CD4-positive, alpha-beta T cell (primary cell): ENCODE measurements around the gene CD19. TPM values are rescaled to one million over a fixed set of nuclear protein-coding genes. Genes with fewer than 3 reads are reported as not detected.
"Not testable (repeated sequence)": the region's sequence is repeated elsewhere in the genome, so short reads cannot be mapped to it uniquely, and the experiment has no call there.

ENCODE experiments used
- ATAC-seq: fragments of 200-7000 bp; cut with Tn5 transposase; one replicate; pipeline ENCODE4 v1.10.0; 2022; ENCODE audit warnings: mild to moderate bottlenecking; ENCODE audit not compliant: poor library complexity
- CTCF ChIA-PET: fragments of 350-600 bp; sonication (Branson Sonifier 250); formaldehyde crosslinking; loops from one replicate; lab custom pipeline; 2021; ENCODE audit warnings: antibody characterized with exemption, inconsistent platforms; lab: Charles Lee
- POLR2A ChIA-PET: fragments of 350-600 bp; sonication (Branson Sonifier 250); formaldehyde crosslinking; loops from one replicate; lab custom pipeline; 2021; ENCODE audit warnings: antibody characterized with exemption, inconsistent platforms; lab: Charles Lee
- DNase-seq, 14 experiments: peaks; one replicate each; pipeline ENCODE4 v3.0.0-alpha.2; 2013 to 2020; ENCODE audit warnings: mixed read lengths in 2 of 14
- H3K27ac ChIP-seq, 2 donors: one replicate each; pipeline versions ENCODE4 v1.5.1 to v1.7.0; 2013; ENCODE audit warnings: low read length in 2 of 2, low read depth in 1 of 2, mild to moderate bottlenecking in 1 of 2
- H3K27me3 ChIP-seq, 2 experiments: 1 replicate in 1 of 2; 2 replicates in 1 of 2; pipeline versions ENCODE4 v1.6.1 to v1.7.0; 2013; ENCODE audit warnings: low read length in 2 of 2, control low read depth in 1 of 2, mild to moderate bottlenecking in 1 of 2, moderate library complexity in 1 of 2; ENCODE audit not compliant: insufficient read depth in 2 of 2, control insufficient read depth in 1 of 2
- H3K36me3 ChIP-seq: one replicate; pipeline ENCODE4 v1.6.1; 2013; ENCODE audit warnings: low read length, control low read depth; ENCODE audit not compliant: insufficient read depth
- H3K4me1 ChIP-seq: one replicate; pipeline ENCODE4 v1.6.1; 2013; ENCODE audit warnings: low read length, control low read depth; ENCODE audit not compliant: insufficient read depth
- H3K4me3 ChIP-seq: one replicate; pipeline ENCODE4 v1.5.1; 2013; ENCODE audit warnings: mild to moderate bottlenecking, low read length, moderate library complexity
- H3K9me3 ChIP-seq, 2 experiments: 1 replicate in 1 of 2; 2 replicates in 1 of 2; pipeline versions ENCODE4 v1.6.1 to v1.7.0; 2013; ENCODE audit warnings: low read length in 2 of 2, mild to moderate bottlenecking in 2 of 2, control low read depth in 1 of 2, moderate library complexity in 1 of 2; ENCODE audit not compliant: control insufficient read depth in 1 of 2, insufficient read depth in 1 of 2
- H3K27ac Mint-ChIP-seq: one replicate; pipeline ENCODE4 v1.8.0; 2020; ENCODE audit warnings: mixed read lengths
- H3K27me3 Mint-ChIP-seq: one replicate; pipeline ENCODE4 v1.8.0; 2021; ENCODE audit warnings: mixed read lengths
- H3K36me3 Mint-ChIP-seq: one replicate; pipeline ENCODE4 v1.8.0; 2021; ENCODE audit warnings: low read depth, mixed read lengths
- H3K4me1 Mint-ChIP-seq: one replicate; pipeline ENCODE4 v1.8.0; 2021; ENCODE audit warnings: low read depth, mixed read lengths
- H3K4me3 Mint-ChIP-seq: one replicate; pipeline ENCODE4 v1.8.0; 2020; ENCODE audit warnings: mild to moderate bottlenecking, mixed read lengths
- H3K9me3 Mint-ChIP-seq: one replicate; pipeline ENCODE4 v1.8.0; 2020; ENCODE audit warnings: mixed read lengths
- intact Hi-C, 2 experiments: fragments of 100-400 bp; cut with DNase I in 1 of 2; cut with micrococcal nuclease in 1 of 2; formaldehyde crosslinking; loops; one replicate each; pipeline versions ENCODE4 v1.15.1 to v1.9.0; 2023 to 2025; cut with DNase I, micrococcal nuclease
- total RNA-seq, 174 experiments: library from RNA in 2 of 174; stranded (reverse) in 2 of 174; gene quantifications; one replicate each; pipeline ENCODE4 v1.2.3 and lab custom pipeline; 2021 to 2026
- TF ChIP-seq, protein P1 (sequence below): fragments of 200-600 bp; IDR thresholded peaks from one replicate; pipeline ENCODE4 v1.8.0; 2022; ENCODE audit warnings: antibody characterized with exemption, mild to moderate bottlenecking

CD19 gene
- total RNA-seq, 2 experiments from 2014 or later, result 0.14 to 0.27 TPM

DNA sequence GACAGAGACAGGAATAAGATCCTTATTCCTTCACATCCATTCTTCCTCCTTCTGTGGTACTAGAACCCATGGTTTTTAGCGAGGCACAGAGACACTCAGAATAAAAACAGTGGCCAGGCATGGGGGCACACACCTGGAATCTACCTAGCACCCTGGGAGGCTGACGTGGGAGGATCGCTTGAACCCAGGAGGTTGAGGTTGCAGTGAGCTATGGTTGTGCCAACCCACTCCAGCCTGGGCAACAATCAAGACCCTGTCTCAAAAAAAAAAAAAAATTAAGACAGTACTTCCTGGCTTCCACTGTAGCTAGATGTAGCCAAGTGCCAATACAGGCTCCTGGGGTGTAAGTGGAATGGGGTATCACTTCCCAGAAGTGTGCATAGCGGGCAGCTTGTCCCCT is 35.4 kb downstream of the CD19 start:
- ATAC-seq (no peak), DNase-seq (no peak)
- peaks cover 32% of the 10 kb centered on the region for H3K36me3 ChIP-seq
- H3K27me3 ChIP-seq, result no peaks in the 10 kb centered on the region
- H3K4me3 Mint-ChIP-seq, result no peak overlapping the region
- no peak overlapping the region for H3K4me3 ChIP-seq
- ChIA-PET POLR2A (no interaction called here), CTCF (no interaction called here)
- no peak overlapping the region for H3K27ac ChIP-seq
- no peaks in the 10 kb centered on the region for H3K27me3 Mint-ChIP-seq
- H3K4me1 Mint-ChIP-seq, result no peaks in the 10 kb centered on the region
- H3K27ac Mint-ChIP-seq, result no peak overlapping the region
- TF ChIP-seq, protein P1, sequence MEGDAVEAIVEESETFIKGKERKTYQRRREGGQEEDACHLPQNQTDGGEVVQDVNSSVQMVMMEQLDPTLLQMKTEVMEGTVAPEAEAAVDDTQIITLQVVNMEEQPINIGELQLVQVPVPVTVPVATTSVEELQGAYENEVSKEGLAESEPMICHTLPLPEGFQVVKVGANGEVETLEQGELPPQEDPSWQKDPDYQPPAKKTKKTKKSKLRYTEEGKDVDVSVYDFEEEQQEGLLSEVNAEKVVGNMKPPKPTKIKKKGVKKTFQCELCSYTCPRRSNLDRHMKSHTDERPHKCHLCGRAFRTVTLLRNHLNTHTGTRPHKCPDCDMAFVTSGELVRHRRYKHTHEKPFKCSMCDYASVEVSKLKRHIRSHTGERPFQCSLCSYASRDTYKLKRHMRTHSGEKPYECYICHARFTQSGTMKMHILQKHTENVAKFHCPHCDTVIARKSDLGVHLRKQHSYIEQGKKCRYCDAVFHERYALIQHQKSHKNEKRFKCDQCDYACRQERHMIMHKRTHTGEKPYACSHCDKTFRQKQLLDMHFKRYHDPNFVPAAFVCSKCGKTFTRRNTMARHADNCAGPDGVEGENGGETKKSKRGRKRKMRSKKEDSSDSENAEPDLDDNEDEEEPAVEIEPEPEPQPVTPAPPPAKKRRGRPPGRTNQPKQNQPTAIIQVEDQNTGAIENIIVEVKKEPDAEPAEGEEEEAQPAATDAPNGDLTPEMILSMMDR, result no peak
- no peaks in the 10 kb centered on the region for H3K9me3 Mint-ChIP-seq
- intact Hi-C loops, result no loop called here
- peaks cover 39% of the 10 kb centered on the region for H3K36me3 Mint-ChIP-seq
- H3K4me1 ChIP-seq, result no peaks in the 10 kb centered on the region
- no peaks in the 10 kb centered on the region for H3K9me3 ChIP-seq

DNA sequence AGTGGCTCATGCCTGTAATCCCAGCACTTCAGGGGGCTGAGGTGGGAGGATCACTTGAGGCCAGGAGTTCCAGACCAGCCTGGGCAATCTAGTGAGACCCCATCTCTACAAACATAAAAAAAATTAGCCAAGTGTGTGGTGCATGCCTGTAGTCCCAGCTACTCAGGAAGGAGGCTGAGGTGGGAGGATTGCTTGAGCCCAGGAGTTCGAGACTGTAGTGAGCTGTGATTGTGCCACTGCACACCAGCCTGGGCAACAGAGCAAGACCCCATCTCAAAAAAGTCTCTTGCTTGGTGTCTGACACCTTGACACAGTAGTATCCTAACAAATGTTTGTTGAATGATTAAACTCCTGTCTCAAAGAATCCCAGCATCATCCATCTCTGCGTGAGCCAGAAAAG is 37.9 kb downstream of the CD19 start:
- H3K4me1 ChIP-seq, H3K27me3 Mint-ChIP-seq, H3K4me3 ChIP-seq, H3K27me3 ChIP-seq, intact Hi-C loops, CTCF ChIA-PET, H3K9me3 Mint-ChIP-seq, ATAC-seq, H3K36me3 ChIP-seq, H3K27ac Mint-ChIP-seq, DNase-seq, POLR2A ChIA-PET, H3K4me3 Mint-ChIP-seq, H3K27ac ChIP-seq, H3K9me3 ChIP-seq: not testable (repeated sequence)
- Mint-ChIP-seq H3K4me1 (peaks cover 14% of the 10 kb centered on the region), H3K36me3 (peaks cover 20% of the 10 kb centered on the region)

DNA sequence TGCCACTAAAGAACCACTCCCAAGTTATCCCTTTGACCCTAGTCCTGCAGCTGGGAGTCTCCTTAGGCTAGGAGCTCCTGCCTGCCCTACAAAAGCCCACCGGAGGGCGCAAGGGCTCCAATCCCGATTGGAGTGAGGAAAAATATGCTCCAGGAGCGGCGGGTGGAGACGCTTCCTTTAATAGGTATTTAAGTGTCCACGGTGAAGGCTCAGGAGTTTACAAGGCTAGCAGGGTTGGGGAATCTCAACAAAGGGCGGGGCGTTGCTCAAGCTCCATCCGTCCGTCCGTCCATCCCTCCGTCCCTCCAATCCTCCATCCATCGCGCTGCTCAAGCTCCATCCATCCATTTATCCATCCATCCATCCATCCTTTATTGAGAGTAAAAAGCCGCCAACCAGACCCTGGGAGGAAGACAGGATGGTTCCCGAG is 42.3 kb downstream of the CD19 start:
- CTCF ChIA-PET, result interaction anchor here (0.6 to 1.5 kb wide), 8 partner anchors 11 to 56 kb away, joined by 3 to 8 read pairs (median 5); no protein-coding TSS in a partner anchor
- peak in 2 of 14 experiments; percentile 42 to 53 for DNase-seq
- Mint-ChIP-seq H3K9me3 (no peaks in the 10 kb centered on the region), H3K4me1 (peaks cover 43% of the 10 kb centered on the region), H3K27ac (peak overlapping the region; percentile 94), H3K27me3 (no peaks in the 10 kb centered on the region), H3K36me3 (peaks cover 24% of the 10 kb centered on the region), H3K4me3 (peak overlapping the region; percentile 99)
- intact Hi-C loops, result loop anchor here in 1 of 2 experiments (1.0 kb wide), 1 partner anchor 23 kb away; no protein-coding TSS in a partner anchor
- TF ChIP-seq, protein P1, result peak; percentile 61
- peak overlapping the region; percentile 88 for H3K4me3 ChIP-seq
- peak overlapping the region; percentile 43 to 55 for H3K27ac ChIP-seq
- H3K4me1 ChIP-seq, result peaks cover 33% of the 10 kb centered on the region
- ATAC-seq, result peak; percentile 8
- H3K9me3 ChIP-seq, result no peaks in the 10 kb centered on the region
- H3K36me3 ChIP-seq, result peaks cover 15% of the 10 kb centered on the region
- H3K27me3 ChIP-seq, result no peaks in the 10 kb centered on the region
- POLR2A ChIA-PET, result interaction anchor here (0.6 to 3.3 kb wide), 19 partner anchors 12 to 212 kb away, joined by 3 to 65 read pairs (median 3); partner anchors contain the start of genes ATXN2L, LAT, NFATC2IP and RABEP2
